Hepatocyte (in vitro differentiated cells): ENCODE results near the gene TRAPPC3. TPM values are rescaled to one million over a fixed set of nuclear protein-coding genes. Genes with fewer than 3 reads are reported as not detected.
A peak's percentile ranks its signal among the peaks of the same experiment; 100 is the strongest.

Experiments
- DNase-seq: peaks from one replicate; pipeline ENCODE4 v3.0.0-alpha.2; 2016; ENCODE audit warnings: low spot score
- H2AFZ ChIP-seq: fragments of 200-600 bp; sonication (generic); 2 replicates; pipeline ENCODE4 v1.6.0; 2016; ENCODE audit warnings: antibody characterized with exemption, mild to moderate bottlenecking
- H3K27ac ChIP-seq: fragments of 200-600 bp; sonication (generic); 2 replicates; pipeline ENCODE4 v1.5.1; 2016; ENCODE audit warnings: mild to moderate bottlenecking
- H3K27me3 ChIP-seq: fragments of 200-600 bp; sonication (generic); 2 replicates; pipeline ENCODE4 v1.6.1; 2016
- H3K36me3 ChIP-seq: fragments of 200-600 bp; sonication (generic); replicated peaks from 2 replicates; pipeline ENCODE4 v1.5.1; 2016; ENCODE audit warnings: low read depth; ENCODE audit not compliant: insufficient read depth
- H3K4me1 ChIP-seq: fragments of 200-600 bp; sonication (generic); 2 replicates; pipeline ENCODE4 v1.5.1; 2016; ENCODE audit warnings: mild to moderate bottlenecking, moderate library complexity; ENCODE audit not compliant: insufficient read depth
- H3K4me2 ChIP-seq: fragments of 200-600 bp; sonication (generic); 2 replicates; pipeline ENCODE4 v1.6.0; 2016
- H3K4me3 ChIP-seq: fragments of 200-600 bp; sonication (generic); 2 replicates; pipeline ENCODE4 v1.5.1; 2016; ENCODE audit warnings: mild to moderate bottlenecking
- H3K79me2 ChIP-seq: fragments of 200-600 bp; sonication (generic); 2 replicates; pipeline ENCODE4 v1.6.0; 2017; ENCODE audit warnings: mild to moderate bottlenecking
- H3K9me2 ChIP-seq: fragments of 200-600 bp; sonication (generic); replicated peaks from 2 replicates; pipeline ENCODE4 v1.6.0; 2017; ENCODE audit warnings: mild to moderate bottlenecking; ENCODE audit not compliant: insufficient read depth
- H3K9me3 ChIP-seq: fragments of 200-600 bp; sonication (generic); 2 replicates; pipeline ENCODE4 v1.5.1; 2016; ENCODE audit warnings: low read depth, mild to moderate bottlenecking
- H4K20me1 ChIP-seq: fragments of 200-600 bp; sonication (generic); 2 replicates; pipeline ENCODE4 v1.6.0; 2016; ENCODE audit warnings: mild to moderate bottlenecking; ENCODE audit not compliant: insufficient read depth, poor library complexity, severe bottlenecking
- EZH2 ChIP-seq: fragments of 200-600 bp; sonication (generic); IDR thresholded peaks from 2 replicates; pipeline ENCODE4 v1.6.1; 2016; ENCODE audit warnings: antibody characterized with exemption, mild to moderate bottlenecking, borderline replicate concordance
- EZH2phosphoT487 ChIP-seq: fragments of 200-600 bp; sonication (generic); IDR thresholded peaks from one replicate; pipeline ENCODE4 v1.6.1; 2018; ENCODE audit warnings: antibody characterized with exemption, mild to moderate bottlenecking, low read depth, moderate library complexity; ENCODE audit not compliant: unreplicated experiment, severe bottlenecking
- WGBS: methylation state at CpG from one replicate; pipeline ENCODE4 v1.1.6; 2016; ENCODE audit warnings: low lambda C conversion rate; ENCODE audit errors: missing lambda C conversion rate; 5-methylcytosine and 5-hydroxymethylcytosine counted together
- polyA plus RNA-seq: library from polyadenylated mRNA; unstranded; fragments of >200 nt; fragmentation: Nextera tagmentation; extraction: Ambion mirVana; gene quantifications from 2 replicates; pipeline ENCODE4 v1.2.1, GENCODE V29; 2016
- total RNA-seq: library from RNA; depleted of rRNA; stranded (reverse); fragments of >200 nt; gene quantifications from 2 replicates; pipeline ENCODE4 v1.2.3, GENCODE V29; 2014
- TF ChIP-seq, protein P1 (sequence below): fragments of 200-600 bp; sonication (generic); IDR thresholded peaks from 2 replicates; pipeline ENCODE4 v1.5.1; 2016; ENCODE audit warnings: antibody characterized with exemption, mild to moderate bottlenecking; ENCODE audit not compliant: poor library complexity

Gene TRAPPC3
- total and polyA plus RNA-seq, 2 experiments from 2014 or later, result 128 to 131 TPM

DNA sequence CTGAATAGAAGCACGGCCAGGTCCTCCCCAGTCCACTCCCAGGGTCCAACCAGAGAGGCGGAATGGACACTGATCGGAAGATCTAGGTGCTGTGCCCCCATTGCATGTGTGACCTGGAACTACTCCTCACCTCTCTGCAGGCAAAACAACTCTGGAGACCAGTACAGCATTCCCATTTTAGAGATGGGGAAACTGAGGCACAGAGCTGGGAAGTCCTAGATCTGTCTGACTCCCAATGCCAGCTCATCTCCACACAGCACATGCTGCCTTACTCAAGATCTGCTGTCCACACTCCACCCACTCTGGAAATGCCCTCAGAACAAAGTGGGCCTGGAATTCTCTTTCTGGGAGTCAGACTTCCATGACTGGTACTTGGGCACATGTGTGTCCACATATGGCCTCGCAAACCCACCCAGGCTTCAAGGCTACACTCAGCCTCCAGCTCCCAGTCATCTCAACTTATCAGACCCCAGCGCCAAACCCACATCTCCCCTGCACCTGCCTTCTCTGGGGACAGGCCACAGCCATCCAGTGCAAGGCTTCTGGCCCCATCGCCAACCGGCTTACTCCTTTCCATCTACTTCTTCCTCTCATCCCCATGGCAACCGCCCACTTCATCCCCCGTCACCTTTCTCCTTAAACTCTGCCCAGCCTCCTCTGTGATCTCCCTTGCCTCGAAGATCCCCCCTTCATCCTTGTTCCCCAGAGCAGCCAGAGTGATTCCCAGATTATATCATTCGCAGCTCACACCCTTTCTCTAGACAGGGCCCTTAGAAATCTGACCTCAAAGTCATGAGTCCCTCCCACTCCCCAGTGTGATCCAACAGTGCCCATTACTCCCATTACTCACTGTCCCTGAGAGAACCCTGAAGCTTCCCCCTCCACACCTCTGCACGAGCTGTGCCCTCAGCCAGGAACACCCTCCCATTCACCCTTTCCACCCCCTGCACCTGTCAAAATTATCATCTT is 26.9 kb downstream of the TRAPPC3 start:
- Histone ChIP-seq H3K9me2 (no peaks in the 10 kb centered on the region), H3K27me3 (peaks cover 21% of the 10 kb centered on the region), H3K36me3 (no peaks in the 10 kb centered on the region), H3K4me2 (peak overlapping the region; percentile 77), H3K27ac (no peak overlapping the region), H2AFZ (no peak overlapping the region), H3K4me1 (peaks cover 34% of the 10 kb centered on the region), H3K4me3 (no peak overlapping the region), H3K9me3 (no peaks in the 10 kb centered on the region), H3K79me2 (no peaks in the 10 kb centered on the region), H4K20me1 (no peaks in the 10 kb centered on the region)
- TF ChIP-seq, protein P1, sequence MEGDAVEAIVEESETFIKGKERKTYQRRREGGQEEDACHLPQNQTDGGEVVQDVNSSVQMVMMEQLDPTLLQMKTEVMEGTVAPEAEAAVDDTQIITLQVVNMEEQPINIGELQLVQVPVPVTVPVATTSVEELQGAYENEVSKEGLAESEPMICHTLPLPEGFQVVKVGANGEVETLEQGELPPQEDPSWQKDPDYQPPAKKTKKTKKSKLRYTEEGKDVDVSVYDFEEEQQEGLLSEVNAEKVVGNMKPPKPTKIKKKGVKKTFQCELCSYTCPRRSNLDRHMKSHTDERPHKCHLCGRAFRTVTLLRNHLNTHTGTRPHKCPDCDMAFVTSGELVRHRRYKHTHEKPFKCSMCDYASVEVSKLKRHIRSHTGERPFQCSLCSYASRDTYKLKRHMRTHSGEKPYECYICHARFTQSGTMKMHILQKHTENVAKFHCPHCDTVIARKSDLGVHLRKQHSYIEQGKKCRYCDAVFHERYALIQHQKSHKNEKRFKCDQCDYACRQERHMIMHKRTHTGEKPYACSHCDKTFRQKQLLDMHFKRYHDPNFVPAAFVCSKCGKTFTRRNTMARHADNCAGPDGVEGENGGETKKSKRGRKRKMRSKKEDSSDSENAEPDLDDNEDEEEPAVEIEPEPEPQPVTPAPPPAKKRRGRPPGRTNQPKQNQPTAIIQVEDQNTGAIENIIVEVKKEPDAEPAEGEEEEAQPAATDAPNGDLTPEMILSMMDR, result no peak
- TF ChIP-seq EZH2 (no peak), EZH2phosphoT487 (no peak)
- DNase-seq, result no peak
- 88% methylated on average over 12 of the region's 12 CpGs for WGBS

DNA sequence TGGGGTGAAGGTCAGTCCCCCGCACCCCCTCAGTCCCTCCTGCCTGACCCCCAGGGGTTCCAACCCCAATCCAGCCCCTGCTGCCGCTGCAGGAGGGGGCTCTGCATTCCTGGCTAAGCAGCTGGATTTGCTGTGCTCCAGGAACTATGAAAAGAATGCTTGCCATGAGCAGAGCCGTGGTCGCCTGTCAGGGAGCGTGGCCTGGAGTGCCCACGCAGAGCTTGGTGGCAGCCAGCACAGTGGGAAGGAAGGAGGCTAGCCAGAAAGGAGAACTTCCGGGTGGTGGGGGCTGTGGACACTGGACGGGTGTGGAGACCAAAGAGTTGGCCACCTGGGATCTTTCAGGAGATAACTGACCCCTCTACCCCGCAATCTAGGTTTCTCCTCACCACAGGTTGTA is 29.8 kb downstream of the TRAPPC3 start:
- Histone ChIP-seq H3K79me2 (no peaks in the 10 kb centered on the region), H3K27ac (peak overlapping the region; percentile 27), H3K9me3 (no peaks in the 10 kb centered on the region), H3K27me3 (peaks cover 8% of the 10 kb centered on the region), H3K9me2 (no peaks in the 10 kb centered on the region), H2AFZ (no peak overlapping the region), H3K4me3 (no peak overlapping the region), H4K20me1 (no peaks in the 10 kb centered on the region), H3K4me2 (peak overlapping the region; percentile 27), H3K4me1 (peaks cover 37% of the 10 kb centered on the region), H3K36me3 (no peaks in the 10 kb centered on the region)
- TF ChIP-seq EZH2, result no peak
- TF ChIP-seq, protein P1, result no peak
- TF ChIP-seq EZH2phosphoT487, result no peak
- 47% methylated on average over 9 of the region's 9 CpGs for WGBS
- no peak for DNase-seq

DNA sequence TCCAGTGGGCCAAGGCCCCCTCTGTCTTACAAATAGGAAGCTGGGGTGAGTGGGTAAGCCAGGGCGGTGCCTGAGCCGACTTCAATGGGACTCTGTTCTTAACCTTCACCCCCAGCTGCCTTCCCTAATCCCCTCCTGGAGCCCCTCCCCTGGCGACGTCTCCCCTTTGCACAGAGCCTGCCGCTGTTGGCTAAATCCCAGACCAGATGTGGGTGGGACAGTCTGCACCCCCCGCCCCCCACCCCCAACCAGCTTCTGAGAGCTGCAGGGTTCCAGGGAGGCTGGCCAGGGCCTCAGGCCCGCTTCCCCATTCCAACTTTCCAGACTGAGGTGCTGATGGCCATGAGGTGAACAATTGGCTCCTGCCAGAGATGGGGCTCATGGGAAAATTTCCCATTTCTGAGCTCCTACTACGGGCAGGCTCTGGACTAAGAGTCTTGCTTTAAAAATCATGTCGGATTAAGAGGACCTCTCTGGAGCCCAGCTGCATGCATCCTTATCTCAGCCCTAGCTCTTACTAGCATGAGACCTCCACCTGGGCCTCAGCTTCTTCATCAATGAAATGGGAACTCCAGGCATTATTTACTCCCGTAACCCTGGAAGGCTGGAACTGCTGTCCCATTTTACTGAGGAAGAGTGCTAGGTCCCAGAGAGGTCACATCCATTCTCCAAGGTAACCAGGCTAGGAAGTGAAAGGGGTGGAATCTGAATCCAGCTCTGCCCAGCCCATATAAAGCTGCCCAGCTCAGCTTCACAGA is 30.7 kb downstream of the TRAPPC3 start:
- Histone ChIP-seq H3K4me2 (no peak overlapping the region), H3K79me2 (no peaks in the 10 kb centered on the region), H3K4me3 (no peak overlapping the region), H3K9me2 (no peaks in the 10 kb centered on the region), H3K27ac (peak overlapping the region; percentile 34), H3K27me3 (peaks cover 5% of the 10 kb centered on the region), H3K9me3 (no peaks in the 10 kb centered on the region), H2AFZ (no peak overlapping the region), H3K36me3 (no peaks in the 10 kb centered on the region), H4K20me1 (no peaks in the 10 kb centered on the region), H3K4me1 (peaks cover 37% of the 10 kb centered on the region)
- TF ChIP-seq EZH2phosphoT487, result no peak
- TF ChIP-seq, protein P1, result no peak
- no peak for TF ChIP-seq EZH2
- WGBS, result 60% methylated on average over 10 of the region's 10 CpGs
- no peak for DNase-seq
